ENCODE measurements around the gene METTL1.
"Not testable (repeated sequence)": the region's sequence is repeated elsewhere in the genome, so short reads cannot be mapped to it uniquely, and the experiment has no call there.

METTL1 gene

GRCh38 chr12:57771873-57772428 lies at the start of gene METTL1:
Gene METTL1, minus strand, starts transcription at chr12:57772105. Its CDS starts 22 bp downstream, at chr12:57772083.
- DNase-seq (ENCODE audit: low read depth in 1 of 2, low spot score in 1 of 2), result peak; percentile 94 to 99
- in situ Hi-C loops (cut with HindIII; ENCODE audit: low pct_unique_long_range_greater_than_20kb, low sequenced_read_pairs), result no loop called here
- TF ChIP-seq JUND (IDR thresholded peaks at IDR 0.05; ENCODE audit: low read depth), result no peak

DNA sequence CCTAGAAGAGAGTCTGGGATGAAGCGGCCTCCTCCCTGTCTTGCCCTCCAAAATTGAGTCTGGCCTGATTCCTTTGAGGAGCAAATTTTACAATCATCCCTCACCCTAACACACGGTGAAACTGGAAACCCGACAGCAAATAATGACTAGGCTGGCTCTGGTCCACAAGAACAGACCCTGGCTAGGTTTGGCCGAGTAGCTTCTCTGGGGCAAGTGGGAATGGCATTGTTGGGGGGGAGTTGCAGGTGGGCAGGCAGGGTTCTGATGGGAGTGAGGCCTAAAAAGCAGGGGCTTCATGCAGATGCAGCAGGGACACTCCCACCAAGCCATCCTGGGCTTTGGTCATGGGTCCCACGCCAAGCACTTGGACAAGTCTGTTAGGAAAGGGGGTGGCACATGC lies 49.1 kb upstream of the METTL1 start:
- in situ Hi-C loops (cut with HindIII; ENCODE audit: low pct_unique_long_range_greater_than_20kb, low sequenced_read_pairs), result not testable (repeated sequence)

GRCh38 chr12:57820119-57820518 lies 48.2 kb upstream of the METTL1 start:
- in situ Hi-C loops (cut with HindIII; ENCODE audit: low pct_unique_long_range_greater_than_20kb, low sequenced_read_pairs); DNase-seq (ENCODE audit: low read depth in 1 of 2, low spot score in 1 of 2): not testable (repeated sequence)

More for the DNA sequence above, 49.1 kb upstream of the METTL1 start:
- not testable (repeated sequence) for DNase-seq (ENCODE audit: low read depth in 1 of 2, low spot score in 1 of 2)

DNA sequence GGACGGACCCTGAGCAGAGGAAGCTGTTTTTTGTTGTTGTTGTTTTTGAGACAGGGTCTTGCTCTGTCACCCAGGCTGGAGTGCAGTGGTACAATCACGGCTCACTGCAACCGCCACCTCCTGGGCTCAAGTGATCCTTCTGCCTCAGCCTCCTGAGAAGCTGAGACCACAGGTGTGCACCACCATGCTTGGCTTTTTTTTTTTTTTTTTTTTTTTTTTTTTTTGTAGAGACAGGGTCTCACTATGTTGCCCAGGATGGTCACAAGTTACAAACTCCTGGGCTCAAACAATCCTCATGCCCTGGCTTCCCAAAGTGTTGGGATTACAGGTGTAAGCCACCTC lies 46.1 kb upstream of the METTL1 start:
- DNase-seq (ENCODE audit: low read depth in 1 of 2, low spot score in 1 of 2); in situ Hi-C loops (cut with HindIII; ENCODE audit: low pct_unique_long_range_greater_than_20kb, low sequenced_read_pairs): not testable (repeated sequence)

DNA sequence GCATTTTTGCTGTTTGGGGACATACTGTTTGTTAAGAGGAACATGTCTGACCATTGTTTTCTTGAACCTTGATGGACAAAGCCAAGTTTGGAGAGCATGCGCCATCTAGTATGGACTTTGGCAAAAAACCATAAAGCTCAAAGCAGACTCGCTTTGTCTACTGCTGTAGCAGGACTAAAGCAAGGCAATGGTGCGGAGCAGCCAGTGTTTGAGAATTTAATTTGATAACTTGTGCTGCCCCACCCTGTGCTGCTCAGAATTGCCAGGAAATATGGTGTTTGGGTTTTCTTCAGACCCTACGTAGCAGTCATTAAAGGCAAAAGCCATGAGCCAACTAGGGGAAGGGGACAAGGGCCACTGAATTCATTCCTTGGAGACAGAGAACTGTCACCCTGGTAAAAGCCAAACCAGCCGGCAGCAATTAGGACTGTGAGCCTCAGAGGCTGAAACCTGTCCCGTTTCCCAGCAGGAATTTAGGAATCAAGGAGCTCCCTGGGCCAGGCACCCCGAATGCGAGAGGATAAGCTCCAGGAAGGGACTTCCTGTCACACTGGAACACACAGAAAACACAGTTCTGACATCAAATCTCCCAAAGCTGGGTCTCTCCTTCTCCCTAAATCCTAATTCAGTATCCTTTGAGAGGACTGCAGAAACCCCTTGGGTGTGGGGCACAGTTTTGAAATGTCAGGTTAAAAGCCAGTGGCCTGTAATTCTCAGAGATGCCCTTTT lies 45.5 kb upstream of the METTL1 start:
- DNase-seq (ENCODE audit: low read depth in 1 of 2, low spot score in 1 of 2), result no peak
- in situ Hi-C loops (cut with HindIII; ENCODE audit: low pct_unique_long_range_greater_than_20kb, low sequenced_read_pairs), result no loop called here
- no peak for TF ChIP-seq JUND (IDR thresholded peaks at IDR 0.05; ENCODE audit: low read depth)

- no peak for DNase-seq (ENCODE audit: low read depth in 1 of 2, low spot score in 1 of 2)
- in situ Hi-C loops (cut with HindIII; ENCODE audit: low pct_unique_long_range_greater_than_20kb, low sequenced_read_pairs), result no loop called here
- TF ChIP-seq JUND (IDR thresholded peaks at IDR 0.05; ENCODE audit: low read depth), result no peak
Observed at GRCh38 chr12:57816855-57817151, 44.9 kb upstream of the METTL1 start.

DNA sequence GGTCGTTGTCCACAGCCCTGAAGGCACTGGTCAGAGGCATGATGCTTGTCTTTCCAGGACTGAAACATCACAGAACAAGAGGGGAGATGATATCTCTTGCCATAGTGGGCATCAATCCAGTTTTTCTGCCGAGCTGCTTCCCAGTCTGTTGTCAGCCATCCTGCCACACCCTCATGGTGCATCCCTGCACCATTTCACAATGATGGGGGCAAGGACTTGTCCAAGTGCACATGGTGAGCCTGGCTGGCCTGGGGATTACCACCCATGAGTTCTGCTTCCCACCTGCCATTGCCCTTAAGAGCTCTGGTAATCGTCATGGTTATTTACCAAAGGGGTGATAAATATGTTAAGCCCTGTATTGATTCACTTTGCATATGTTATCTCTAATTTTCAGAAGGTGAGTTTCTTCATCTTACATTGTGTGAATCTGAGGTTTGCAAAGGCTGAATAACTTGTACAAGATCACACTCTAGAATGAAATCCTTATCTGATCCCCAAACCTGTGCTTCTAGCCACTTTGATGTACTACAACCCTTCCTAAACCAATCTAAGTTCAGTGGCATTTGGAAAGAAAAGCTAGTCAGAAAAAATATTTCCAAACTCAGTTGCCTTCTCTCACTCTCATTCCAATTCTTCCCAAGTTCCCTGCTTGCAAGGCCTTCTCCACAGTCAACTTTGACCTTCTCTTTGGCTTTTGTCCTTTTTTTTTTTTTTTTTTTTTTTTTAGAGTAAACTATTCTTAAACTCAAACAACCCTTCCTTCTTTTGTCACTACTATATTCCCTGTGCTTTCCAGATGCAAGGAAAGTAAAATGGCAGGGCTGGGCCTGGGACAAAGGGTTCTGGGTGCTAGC lies 44.3 kb upstream of the METTL1 start:
- peak in 1 of 2 experiments; percentile 41 for DNase-seq (ENCODE audit: low read depth in 1 of 2, low spot score in 1 of 2)
- no peak for TF ChIP-seq JUND (IDR thresholded peaks at IDR 0.05; ENCODE audit: low read depth)
- in situ Hi-C loops (cut with HindIII; ENCODE audit: low pct_unique_long_range_greater_than_20kb, low sequenced_read_pairs), result no loop called here

- no peak for TF ChIP-seq JUND (IDR thresholded peaks at IDR 0.05; ENCODE audit: low read depth)
- in situ Hi-C loops (cut with HindIII; ENCODE audit: low pct_unique_long_range_greater_than_20kb, low sequenced_read_pairs), result no loop called here
- DNase-seq (ENCODE audit: low read depth in 1 of 2, low spot score in 1 of 2), result peak in 1 of 2 experiments; percentile 45
Observed at GRCh38 chr12:57815177-57816000, 43.5 kb upstream of the METTL1 start.

DNA sequence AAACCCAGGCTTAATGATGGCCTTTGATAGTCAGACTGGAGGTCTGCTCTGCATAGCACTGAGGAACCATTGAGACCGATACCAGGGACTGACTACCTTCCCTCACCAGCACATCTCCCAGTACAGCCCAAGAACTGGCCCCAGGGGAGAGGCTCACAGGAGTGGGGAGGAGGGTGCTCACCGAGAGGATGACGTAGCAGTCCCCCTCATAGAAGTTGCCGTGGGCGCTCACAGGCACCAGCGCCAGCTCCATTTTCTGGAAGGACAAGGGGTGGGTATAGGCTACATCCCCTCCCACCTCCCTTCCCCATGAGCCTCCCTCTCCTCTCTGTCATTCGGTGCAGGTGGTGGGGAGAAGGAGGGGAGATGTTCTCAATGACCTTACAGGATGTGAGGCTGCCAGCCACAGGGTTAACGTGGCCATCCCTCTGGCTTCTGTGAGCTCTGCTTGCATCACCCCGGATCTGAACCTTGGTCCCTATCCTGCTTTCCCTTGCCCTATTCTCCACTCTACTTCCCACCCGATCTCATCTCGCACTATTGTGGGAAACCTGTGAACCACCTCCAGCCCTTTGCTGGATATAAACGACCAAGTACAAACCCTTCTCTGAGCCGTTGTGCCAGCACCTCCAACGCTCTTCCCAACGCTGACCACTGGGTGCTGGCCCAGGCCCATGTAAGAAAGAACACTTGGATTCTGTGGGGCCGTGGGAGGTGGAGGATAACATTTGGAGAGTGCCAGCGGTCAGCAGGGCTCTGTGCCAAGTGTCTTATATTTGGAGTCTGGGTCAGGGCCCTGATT lies 42.3 kb upstream of the METTL1 start:
- no peak for DNase-seq (ENCODE audit: low read depth in 1 of 2, low spot score in 1 of 2)
- in situ Hi-C loops (cut with HindIII; ENCODE audit: low pct_unique_long_range_greater_than_20kb, low sequenced_read_pairs), result no loop called here
- TF ChIP-seq JUND (IDR thresholded peaks at IDR 0.05; ENCODE audit: low read depth), result no peak

GRCh38 chr12:57813111-57813970 lies 41.4 kb upstream of the METTL1 start:
- no peak for TF ChIP-seq JUND (IDR thresholded peaks at IDR 0.05; ENCODE audit: low read depth)
- no peak for DNase-seq (ENCODE audit: low read depth in 1 of 2, low spot score in 1 of 2)
- in situ Hi-C loops (cut with HindIII; ENCODE audit: low pct_unique_long_range_greater_than_20kb, low sequenced_read_pairs), result no loop called here

DNA sequence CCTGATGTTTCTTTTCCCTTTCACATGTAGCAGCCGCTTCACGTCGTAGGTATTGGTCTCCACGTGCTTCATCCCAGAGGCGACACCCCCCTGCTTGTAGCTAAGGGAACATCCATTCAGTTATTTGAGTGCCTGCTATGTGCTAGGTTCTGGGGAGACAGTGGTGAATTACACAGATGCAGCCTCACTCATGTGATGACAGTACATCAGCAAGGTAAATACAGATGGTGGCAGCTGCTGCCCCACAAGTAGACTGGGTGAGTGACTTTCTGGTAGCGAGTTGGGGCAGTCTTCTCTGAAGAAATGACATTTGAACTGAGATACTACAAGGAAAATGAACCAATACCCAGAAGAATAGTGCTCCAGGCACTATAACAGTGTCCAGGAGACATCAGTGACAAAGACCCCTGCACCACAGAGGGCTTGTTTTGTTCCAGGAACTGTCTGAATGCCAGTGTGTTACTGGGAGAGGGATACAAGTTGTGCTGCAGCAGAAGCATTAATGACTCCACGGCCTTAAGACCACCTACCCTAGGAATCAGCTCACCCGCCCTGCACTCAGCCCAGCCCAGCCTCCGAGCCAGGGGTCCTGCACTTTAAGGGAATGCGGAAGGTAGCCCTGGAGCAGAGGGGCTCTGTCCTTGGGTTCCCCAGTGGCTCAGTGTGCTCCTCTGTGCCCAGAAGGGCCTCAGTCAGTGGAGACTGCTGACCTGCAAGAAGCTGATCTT lies 39.3 kb upstream of the METTL1 start:
- no peak for DNase-seq (ENCODE audit: low read depth in 1 of 2, low spot score in 1 of 2)
- in situ Hi-C loops (cut with HindIII; ENCODE audit: low pct_unique_long_range_greater_than_20kb, low sequenced_read_pairs), result no loop called here
- no peak for TF ChIP-seq JUND (IDR thresholded peaks at IDR 0.05; ENCODE audit: low read depth)

Measured in T47D (cell line).